ENCODE measurements around the gene CYSLTR1.
"Not testable (repeated sequence)": the region's sequence is repeated elsewhere in the genome, so short reads cannot be mapped to it uniquely, and the experiment has no call there.

The CYSLTR1 gene

GRCh38 chrX:78283511-78283910 lies 43.9 kb downstream of the CYSLTR1 start:
- no peak overlapping the region for H3K4me3 ChIP-seq (ENCODE audit: low read depth, low read length)
- no peak for DNase-seq (ENCODE audit: low read depth)
- in situ Hi-C loops (cut with HindIII; ENCODE audit: low sequenced_read_pairs), result no loop called here
- no peak for TF ChIP-seq CTCF (IDR thresholded peaks at IDR 0.05; ENCODE audit: low read depth, low read length, missing control alignments)

GRCh38 chrX:78237127-78237526 lies 90.3 kb downstream of the CYSLTR1 start:
- in situ Hi-C loops (cut with HindIII; ENCODE audit: low sequenced_read_pairs), result no loop called here
- no peak for TF ChIP-seq CTCF (IDR thresholded peaks at IDR 0.05; ENCODE audit: low read depth, low read length, missing control alignments)
- DNase-seq (ENCODE audit: low read depth), result no peak
- H3K4me3 ChIP-seq (ENCODE audit: low read depth, low read length), result no peak overlapping the region

DNA sequence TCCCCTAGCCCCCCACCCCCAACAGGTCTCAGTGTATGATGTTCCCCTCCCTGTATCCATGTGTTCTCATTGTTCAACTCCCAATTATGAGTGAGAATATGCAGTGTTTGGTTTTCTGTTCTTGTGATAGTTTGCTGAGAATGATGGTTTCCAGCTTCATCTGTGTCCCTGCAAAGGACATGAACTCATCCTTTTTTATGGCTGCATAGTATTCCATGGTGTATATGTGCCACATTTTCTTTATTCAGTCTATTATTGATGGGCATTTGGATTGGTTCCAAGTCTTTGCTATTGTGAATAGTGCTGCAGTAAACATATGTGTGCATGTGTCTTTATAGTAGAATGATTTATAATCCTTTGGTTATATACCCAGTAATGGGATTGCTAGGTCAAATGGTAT lies 101.4 kb downstream of the CYSLTR1 start:
- in situ Hi-C loops (cut with HindIII; ENCODE audit: low sequenced_read_pairs); DNase-seq (ENCODE audit: low read depth); H3K4me3 ChIP-seq (ENCODE audit: low read depth, low read length): not testable (repeated sequence)

Data from astrocyte of the cerebellum (primary cell).